ENCODE data around the gene PBX3. TPM values are rescaled to one million over a fixed set of nuclear protein-coding genes. Genes with fewer than 3 reads are reported as not detected.

The PBX3 gene
- total RNA-seq, 2 donors from 2014 or later, result 71.1 to 91.5 TPM

DNA sequence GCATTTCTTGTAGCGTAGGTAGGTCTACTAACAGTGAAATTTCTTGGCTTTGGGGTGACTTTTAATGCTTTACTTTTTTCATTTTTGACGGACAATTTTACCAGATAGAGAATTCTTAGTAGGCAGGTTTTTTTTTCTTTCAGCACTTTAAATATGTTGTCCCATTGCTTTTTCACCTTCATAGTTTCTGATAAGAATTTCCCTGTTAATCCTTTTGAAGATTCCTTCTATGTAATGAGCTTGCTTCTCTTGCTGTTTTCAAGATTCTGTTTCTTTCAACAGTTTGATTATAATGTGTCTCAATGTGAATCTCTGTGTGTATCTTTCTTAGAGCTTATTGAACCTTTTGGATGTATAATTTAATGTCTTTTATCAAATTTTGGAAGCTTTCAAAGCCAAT lies 35.5 kb downstream of the PBX3 start:
- Histone ChIP-seq H3K9me3 (no peaks in the 10 kb centered on the region), H3K4me1 (peaks cover 0 to 14% of the 10 kb centered on the region in 2 donors), H3K36me3 (no peaks in the 10 kb centered on the region)

DNA sequence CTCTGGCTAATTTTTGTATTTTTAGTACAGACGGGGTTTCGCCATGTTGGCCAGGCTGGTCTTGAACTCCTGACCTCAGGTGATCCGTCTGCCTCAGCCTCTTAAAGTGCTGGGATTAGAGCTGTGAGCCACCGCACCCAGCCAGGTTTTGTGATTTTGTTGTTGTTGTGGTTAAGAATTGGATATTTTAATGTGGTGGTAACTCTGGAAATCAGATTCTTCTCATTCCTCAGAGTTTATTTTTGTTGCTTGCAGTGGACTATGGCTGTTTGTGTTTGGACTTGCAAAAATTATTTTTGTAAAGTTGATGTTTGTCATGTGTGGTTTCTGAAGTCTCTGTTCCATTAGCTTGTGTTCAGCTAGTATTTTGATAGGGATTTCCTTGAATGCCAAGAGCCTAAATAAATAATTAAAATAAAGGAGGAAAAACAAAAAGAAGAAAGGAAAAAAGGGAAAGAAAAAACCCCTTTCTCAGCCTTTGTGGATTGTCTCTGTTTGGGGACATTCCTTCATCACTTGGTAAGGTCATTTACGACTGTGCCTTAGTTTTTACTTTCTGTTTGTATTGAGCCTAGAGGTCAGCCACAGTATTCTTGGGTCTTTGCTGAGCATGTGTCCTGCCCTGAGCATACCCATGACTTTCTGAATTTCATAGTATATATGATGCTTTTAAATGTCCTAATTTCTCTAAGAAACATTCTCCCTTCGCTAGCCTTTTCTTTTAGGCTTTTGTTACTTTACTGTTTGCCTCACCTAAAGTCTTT lies 37.3 kb downstream of the PBX3 start:
- H3K27ac ChIP-seq, result no peak overlapping the region
- peaks cover 0 to 14% of the 10 kb centered on the region in 2 donors for H3K4me1 ChIP-seq
- no peak for DNase-seq (ENCODE audit: low spot score)
- H3K9me3 ChIP-seq, result no peaks in the 10 kb centered on the region
- TF ChIP-seq, protein P1, sequence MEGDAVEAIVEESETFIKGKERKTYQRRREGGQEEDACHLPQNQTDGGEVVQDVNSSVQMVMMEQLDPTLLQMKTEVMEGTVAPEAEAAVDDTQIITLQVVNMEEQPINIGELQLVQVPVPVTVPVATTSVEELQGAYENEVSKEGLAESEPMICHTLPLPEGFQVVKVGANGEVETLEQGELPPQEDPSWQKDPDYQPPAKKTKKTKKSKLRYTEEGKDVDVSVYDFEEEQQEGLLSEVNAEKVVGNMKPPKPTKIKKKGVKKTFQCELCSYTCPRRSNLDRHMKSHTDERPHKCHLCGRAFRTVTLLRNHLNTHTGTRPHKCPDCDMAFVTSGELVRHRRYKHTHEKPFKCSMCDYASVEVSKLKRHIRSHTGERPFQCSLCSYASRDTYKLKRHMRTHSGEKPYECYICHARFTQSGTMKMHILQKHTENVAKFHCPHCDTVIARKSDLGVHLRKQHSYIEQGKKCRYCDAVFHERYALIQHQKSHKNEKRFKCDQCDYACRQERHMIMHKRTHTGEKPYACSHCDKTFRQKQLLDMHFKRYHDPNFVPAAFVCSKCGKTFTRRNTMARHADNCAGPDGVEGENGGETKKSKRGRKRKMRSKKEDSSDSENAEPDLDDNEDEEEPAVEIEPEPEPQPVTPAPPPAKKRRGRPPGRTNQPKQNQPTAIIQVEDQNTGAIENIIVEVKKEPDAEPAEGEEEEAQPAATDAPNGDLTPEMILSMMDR (IDR thresholded peaks at IDR 0.05), result no peak
- no peaks in the 10 kb centered on the region for H3K27me3 ChIP-seq
- H3K4me3 ChIP-seq, result no peak overlapping the region
- H3K36me3 ChIP-seq, result no peaks in the 10 kb centered on the region

More for the DNA sequence above, 35.5 kb downstream of the PBX3 start:
- TF ChIP-seq, protein P1 (IDR thresholded peaks at IDR 0.05), result no peak
- DNase-seq (ENCODE audit: low spot score), result no peak
- no peaks in the 10 kb centered on the region for H3K27me3 ChIP-seq
- H3K4me3 ChIP-seq, result no peak overlapping the region
- H3K27ac ChIP-seq, result no peak overlapping the region

DNA sequence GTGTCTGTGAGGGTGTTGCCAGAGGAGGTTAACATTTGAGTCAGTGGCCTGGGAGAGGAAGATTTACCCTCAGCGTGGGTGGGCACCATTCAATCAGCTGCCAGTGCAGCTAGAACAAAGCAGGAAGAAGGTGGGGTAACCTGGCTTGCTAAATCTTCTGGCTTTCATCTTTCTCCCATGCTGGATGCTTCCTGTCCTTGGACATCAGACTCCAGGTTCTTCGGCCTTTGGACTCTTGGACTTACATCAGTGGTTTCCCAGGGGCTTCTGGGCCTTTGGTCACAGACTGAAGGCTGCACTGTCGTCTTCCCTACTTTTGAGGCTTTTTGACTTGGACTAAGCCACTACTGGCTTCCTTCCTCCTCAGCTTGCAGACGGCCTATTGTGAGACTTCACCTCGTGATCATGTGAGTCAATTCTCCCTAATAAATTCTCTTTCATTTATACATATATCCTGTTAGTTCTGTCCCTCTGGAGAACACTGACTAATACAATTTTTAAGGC lies 38.1 kb downstream of the PBX3 start:
- H3K4me3 ChIP-seq, result no peak overlapping the region
- DNase-seq (ENCODE audit: low spot score), result no peak
- H3K27me3 ChIP-seq, result no peaks in the 10 kb centered on the region
- TF ChIP-seq, protein P1 (IDR thresholded peaks at IDR 0.05), result no peak
- H3K36me3 ChIP-seq, result no peaks in the 10 kb centered on the region
- no peaks in the 10 kb centered on the region for H3K9me3 ChIP-seq
- peaks cover 0 to 14% of the 10 kb centered on the region in 2 donors for H3K4me1 ChIP-seq
- H3K27ac ChIP-seq, result no peak overlapping the region

DNA sequence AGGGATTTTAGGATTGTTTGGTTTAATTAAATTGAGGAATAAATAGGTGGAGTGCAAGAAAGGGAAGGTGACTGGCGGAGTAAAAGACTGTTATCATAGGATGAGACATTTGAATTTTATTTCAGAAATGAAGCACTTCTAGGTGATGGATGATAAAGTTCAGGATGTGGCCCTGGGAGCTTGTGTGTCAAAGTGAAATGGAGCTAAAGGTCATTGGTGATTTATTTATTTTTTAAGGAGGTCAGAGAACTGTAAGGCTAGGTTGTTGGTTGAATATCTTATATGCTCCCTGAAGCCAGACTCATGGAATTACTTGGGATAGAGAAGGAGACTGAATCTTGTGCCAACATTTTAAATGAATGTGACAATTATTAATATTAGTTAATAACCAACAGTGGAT lies 40.5 kb downstream of the PBX3 start:
- Histone ChIP-seq H3K9me3 (no peaks in the 10 kb centered on the region), H3K4me3 (no peak overlapping the region), H3K27ac (no peak overlapping the region), H3K36me3 (no peaks in the 10 kb centered on the region), H3K27me3 (no peaks in the 10 kb centered on the region), H3K4me1 (peaks cover 0 to 14% of the 10 kb centered on the region in 2 donors)
- DNase-seq (ENCODE audit: low spot score), result no peak
- TF ChIP-seq, protein P1 (IDR thresholded peaks at IDR 0.05), result no peak

DNA sequence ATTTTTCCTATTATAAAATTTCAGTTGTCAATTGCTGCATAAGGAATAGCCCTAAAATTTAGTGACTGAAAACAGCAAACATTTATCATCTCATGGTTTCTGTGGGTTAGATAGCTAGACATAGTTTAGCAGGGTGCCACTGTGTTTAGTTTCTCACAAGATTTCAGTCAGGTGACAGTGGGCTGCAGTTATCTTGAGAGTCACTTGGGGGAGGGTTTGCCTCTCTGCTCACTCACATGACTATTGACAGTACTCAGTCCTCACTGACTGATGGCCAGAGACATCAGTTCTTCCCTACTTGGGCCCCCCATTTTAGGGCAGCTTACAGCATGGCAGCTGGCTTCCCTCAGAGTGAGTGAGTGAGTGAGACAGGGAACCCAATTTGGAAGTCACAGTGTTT lies 42.0 kb downstream of the PBX3 start:
- Histone ChIP-seq H3K27me3 (no peaks in the 10 kb centered on the region), H3K4me3 (no peak overlapping the region), H3K4me1 (peaks cover 0 to 13% of the 10 kb centered on the region in 2 donors), H3K27ac (no peak overlapping the region), H3K36me3 (no peaks in the 10 kb centered on the region), H3K9me3 (no peaks in the 10 kb centered on the region)
- DNase-seq (ENCODE audit: low spot score), result no peak
- TF ChIP-seq, protein P1 (IDR thresholded peaks at IDR 0.05), result no peak
